HG02759 (cell line): ENCODE data around the gene COL16A1.
A peak's percentile ranks its signal among the peaks of the same experiment; 100 is the strongest.

ENCODE experiments used
- ATAC-seq: cut with Tn5 transposase; IDR thresholded peaks from one replicate; pipeline ENCODE4 v1.9.1; 2021; ENCODE audit warnings: mild to moderate bottlenecking, moderate library complexity; ENCODE audit not compliant: unreplicated experiment

Gene COL16A1

DNA sequence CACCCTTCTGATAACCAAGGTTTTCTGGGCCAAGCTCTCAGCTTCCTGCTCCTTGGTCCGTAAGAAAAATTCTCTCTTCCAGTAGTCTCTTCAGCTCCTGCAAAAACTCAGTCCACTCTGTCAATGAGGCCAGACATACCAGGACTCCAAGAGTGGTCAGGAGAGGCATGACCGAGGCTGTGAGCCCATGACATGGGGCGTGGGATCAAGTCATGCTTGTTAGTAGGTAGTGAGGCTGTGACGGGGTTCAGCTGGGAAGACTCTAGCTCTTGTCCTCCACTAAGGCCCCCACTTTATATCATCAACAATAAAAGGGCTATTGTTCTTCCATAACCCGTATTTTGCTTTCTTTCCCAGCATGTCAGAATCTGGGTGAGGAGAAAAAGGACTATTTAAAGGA, 96.5 kb downstream of the COL16A1 start:
- no peak for ATAC-seq

DNA sequence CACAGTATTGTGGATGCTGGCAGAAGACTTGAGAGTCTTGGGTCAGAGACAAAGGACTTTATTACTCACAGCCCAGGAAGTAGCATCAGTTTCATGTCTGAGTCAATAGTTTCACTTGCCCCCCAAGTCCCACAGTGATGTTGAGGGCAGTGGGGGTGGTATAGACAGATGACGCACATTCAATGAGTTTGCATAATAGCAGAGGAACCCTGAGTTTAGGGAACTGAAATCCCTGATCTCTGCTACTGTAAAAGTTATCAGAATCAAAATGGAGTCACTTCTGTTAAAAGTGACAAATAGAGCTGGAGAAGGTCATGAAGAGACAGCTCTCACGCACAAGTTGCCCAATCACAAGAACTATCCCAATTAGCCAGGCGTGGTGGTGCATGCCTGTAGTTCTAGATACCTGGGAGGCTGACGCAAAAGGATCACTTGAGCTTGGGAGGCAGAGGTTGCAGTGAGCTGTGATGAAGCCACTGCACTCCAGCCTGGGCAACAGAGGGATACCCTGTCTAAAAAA, 97.8 kb downstream of the COL16A1 start:
- ATAC-seq = peak; percentile 81
